Measurements from ENCODE around the gene CNOT4.
"Not testable (repeated sequence)": the region's sequence is repeated elsewhere in the genome, so short reads cannot be mapped to it uniquely, and the experiment has no call there.

CNOT4 gene

DNA sequence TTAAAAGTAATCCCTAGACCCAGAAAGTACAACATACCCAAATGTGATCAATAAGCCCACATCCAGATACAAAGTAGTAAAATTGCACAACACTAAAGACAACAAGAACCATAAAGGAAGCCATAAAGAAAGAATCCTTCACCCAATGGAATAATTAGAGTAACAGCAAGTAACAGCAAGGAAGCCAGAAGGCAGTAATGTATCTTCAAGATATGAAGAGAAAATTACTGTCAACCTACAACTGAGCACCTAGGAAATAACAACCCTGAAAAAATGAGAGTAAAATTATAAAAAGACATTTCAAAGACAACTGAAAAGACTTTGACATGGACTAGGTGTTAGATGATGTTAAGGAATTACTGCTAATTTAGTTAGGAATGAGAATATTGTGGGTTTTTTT, 60.5 kb downstream of the CNOT4 start:
- no peak for DNase-seq

DNA sequence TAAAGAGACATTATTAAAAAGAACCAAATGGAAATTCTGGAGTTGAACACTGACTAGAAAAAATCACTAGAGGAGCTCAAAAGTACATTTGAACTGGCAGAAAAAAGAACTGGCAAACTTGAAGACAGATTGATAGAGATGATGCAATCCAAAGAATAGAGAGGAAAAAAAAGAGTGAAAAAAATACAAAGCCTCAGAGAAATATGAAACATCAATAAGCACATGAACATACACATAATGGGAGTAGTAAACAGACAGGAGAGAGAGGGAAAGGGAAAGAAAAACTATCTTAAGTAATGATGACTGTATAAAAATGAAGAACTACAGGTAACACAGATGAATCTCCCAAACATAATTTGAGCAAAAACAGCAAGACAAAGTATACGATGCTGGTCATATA, 61.1 kb downstream of the CNOT4 start:
- DNase-seq, result no peak

DNA sequence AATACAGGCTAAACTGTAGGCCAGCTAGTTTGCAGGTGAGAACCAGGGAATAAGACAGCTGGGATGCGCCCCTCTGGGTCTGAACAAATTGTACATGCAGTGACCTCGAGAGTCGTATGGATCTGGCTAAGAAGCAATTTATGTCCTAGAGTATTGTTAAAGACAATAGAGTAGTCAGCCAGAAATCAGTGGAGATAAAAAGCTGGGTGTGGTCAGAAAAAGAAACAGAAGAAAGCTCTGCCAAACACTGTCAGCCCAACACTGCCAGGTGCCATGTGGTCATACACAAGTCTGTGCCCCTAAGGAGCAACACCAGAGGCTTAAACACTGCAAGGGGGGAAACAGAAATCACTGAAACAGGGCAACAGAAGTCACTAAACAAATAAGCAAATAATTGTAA, 62.2 kb downstream of the CNOT4 start:
- no peak for DNase-seq

DNA sequence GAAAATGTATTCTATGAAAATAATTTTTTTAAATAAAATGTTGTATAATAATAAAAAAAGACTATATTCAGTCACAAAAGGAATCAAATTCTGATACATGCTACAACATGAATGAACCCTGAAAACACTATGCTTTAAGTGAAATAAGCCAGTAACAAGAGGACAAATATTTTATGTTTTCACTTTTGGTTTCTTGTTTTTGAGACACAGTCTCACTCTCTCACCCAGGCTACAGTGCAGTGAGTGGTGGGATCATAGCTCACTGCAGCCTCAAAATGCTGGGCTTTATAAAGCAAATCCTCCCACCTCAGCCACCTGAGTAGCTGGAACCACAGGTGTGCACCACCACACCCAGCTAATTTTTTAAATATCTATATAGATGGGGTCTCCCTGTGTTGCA, 64.2 kb downstream of the CNOT4 start:
- DNase-seq, result no peak

- not testable (repeated sequence) for DNase-seq
Measured at GRCh38 chr7:135445266-135445665, 64.6 kb downstream of the CNOT4 start.

GRCh38 chr7:135441791-135442190, 68.1 kb downstream of the CNOT4 start:
- DNase-seq, result no peak

GRCh38 chr7:135434047-135434446, 75.9 kb downstream of the CNOT4 start:
- peak; percentile 23 for DNase-seq

- no peak for DNase-seq
Measured at GRCh38 chr7:135430626-135431025, 79.3 kb downstream of the CNOT4 start.

DNA sequence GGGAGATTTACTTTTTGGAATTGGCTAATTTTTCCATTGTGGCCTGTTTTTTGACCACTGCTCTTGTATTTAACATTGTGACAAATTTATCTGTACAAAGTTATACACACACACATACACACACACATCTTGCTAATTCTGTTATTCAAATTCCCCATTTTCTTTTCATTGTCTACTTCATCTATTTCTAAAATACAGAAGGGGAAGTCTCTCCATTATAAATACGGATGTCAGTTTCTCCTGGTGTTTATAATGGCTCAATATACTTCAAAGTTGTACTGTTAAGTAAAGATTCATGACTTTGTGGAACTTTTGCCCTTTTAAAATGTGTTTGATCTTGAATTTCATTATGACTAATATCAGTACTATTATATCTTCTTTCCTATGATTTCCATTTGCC, 81.0 kb downstream of the CNOT4 start:
- no peak for DNase-seq

DNA sequence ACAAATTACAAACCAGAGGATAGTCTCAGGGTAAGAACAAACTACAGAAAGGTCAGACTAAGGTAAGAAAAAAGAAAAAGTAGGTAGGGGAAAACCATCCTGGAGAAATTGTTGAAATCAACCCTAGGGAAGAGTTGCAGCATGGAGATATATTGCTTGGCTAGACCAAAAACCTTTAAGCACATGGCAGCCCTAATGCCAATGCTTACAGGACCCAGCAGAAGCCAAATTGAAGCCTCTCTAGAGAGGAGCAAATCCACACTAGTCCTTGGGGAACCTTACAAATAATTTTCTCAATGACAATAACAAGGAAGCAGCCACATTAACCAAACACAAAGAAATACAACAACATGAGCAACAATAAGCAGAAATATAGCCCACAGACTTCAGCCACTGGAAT, 81.9 kb downstream of the CNOT4 start:
- DNase-seq, result no peak

GRCh38 chr7:135427166-135427565, 82.7 kb downstream of the CNOT4 start:
- no peak for DNase-seq

GRCh38 chr7:135425036-135425435, 84.9 kb downstream of the CNOT4 start:
- DNase-seq, result no peak

DNA sequence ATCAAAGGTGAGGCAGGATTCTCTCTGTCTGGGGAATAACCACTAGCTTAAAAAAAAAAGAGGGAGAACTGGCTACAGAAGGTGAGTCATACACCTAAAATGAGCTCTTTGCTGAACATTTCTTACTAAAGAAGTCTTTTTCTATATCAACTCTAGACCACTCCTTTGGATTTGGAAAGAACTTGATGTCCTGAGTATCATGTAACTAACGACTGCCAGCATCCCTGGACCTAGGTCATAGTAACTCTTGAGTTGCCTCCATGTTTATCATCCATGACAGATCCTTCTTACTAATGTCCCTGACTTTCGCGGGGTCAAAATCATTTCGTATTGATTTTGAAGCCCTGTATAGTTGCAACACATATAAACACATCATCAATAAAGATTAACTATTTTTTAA, 89.1 kb downstream of the CNOT4 start:
- DNase-seq, result no peak

GRCh38 chr7:135416431-135416830, 93.5 kb downstream of the CNOT4 start:
- no peak for DNase-seq

DNA sequence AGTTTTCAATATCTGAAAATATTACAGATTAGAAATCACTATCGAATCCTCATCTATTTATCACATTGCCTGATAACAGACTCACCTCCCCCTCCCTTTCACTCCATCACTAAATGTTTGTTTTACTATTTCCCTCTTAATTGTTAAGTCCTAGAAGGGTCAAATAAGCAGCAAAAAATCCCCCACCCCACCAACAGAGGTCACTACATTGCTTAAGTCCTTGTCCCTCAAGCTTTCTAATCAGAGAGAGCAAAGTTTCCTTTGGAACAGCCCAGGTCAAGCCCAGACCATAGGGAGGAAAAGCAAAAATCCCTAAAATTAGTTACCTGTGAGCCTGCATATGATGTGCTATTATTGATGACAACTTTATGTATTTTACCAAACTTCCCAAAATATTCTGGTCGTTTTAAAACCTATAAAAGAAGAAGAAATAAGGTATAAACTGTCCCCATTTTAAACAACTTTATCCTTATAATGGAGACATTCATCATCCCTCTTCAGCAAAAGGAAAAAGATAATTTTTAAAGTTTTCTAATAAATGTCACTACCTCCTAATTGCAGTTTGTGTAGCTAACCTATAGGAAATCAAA, 95.0 kb downstream of the CNOT4 start:
- DNase-seq, result no peak

DNA sequence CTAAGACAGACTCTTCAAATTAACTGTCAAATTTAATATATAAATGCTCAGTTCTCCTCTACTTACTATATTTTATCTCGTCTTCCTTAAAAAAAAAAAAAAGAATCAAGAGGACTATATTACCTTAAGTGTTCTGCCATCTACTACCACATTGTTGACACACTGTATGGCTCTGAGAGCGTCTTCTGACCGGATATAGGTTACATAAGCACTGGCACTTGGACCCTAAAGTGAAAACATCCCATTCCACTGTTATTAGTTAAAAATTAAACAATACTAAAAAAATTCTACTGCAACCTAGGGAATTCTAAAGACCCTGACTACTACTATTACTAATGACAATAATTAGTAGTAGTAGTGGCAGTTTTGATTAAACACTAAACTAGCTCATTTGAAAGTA, 95.7 kb downstream of the CNOT4 start:
- no peak for DNase-seq

- no peak for DNase-seq
Measured at GRCh38 chr7:135411098-135411497, 98.8 kb downstream of the CNOT4 start.

- DNase-seq, result no peak
Measured at GRCh38 chr7:135410543-135410942, 99.4 kb downstream of the CNOT4 start.

DNA sequence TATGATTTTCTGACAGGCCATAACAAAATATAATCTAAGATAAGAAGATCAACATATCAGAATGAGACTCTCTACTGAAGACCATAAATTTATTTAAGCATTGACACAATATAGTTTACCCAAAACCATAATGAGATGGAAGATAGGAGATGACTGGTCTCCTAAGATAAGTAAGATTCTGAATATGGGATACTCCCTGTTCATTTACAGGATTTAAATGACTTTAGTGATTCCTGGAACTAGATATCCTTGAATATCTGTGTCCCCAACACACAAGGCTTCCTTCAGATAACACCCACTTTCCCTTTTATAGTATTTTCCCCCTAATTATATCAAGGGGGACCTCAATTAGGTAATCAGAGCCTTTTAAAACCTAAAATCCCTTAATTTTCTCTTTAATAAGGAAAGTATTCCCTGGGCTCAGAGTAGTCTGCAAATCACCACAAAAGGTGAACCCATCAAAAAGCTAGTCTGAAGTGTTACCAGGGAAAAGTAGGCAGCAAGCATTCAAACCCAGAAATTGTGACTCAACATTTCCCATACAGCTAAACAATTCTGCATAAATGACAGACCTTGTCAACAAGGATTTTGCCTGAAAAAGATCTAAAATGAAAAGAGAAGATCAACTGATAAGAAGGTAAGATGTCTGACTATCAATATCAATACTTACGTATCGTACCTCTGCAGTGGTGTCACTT, 99.9 kb downstream of the CNOT4 start:
- no peak for DNase-seq

DNA sequence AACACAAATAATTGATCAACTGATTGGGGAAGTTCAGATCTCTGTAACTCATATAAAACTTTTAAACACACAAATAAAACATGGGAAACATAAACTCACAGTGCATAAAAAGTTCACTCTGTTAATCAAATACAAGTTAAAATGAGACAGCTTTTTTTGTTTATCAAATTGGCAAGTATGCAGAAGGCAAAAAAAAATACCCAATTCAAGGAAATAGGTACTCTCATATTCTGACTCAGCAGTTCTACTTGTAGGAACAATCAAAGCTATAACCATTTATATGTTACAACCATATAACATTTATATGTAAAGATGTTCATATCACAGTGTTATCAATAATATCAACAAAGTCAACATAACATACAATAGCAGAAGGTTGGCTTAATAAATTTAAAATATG, 102.0 kb downstream of the CNOT4 start:
- DNase-seq, result no peak

DNA sequence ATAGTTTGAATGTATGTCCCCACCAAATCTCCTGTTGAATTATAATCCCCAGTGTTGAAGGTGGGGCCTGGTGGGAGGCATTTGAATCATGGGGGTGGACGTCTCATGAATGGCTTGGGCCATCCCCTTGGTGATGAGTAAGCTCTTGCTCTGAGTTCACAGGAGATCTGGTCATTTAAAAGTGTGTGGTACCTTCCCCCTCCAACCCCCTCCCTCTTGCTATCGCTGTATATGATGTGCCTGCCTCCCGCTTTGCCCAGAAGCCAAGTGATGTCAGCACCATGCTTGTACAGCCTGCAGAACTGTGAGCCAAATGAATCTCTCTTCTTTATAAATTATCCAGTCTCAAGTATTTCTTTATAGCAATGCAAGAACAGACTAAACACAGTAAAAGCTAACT, 103.0 kb downstream of the CNOT4 start:
- DNase-seq, result no peak

GRCh38 chr7:135405969-135406368, 103.9 kb downstream of the CNOT4 start:
- no peak for DNase-seq

- DNase-seq, result no peak
Measured at GRCh38 chr7:135403302-135403701, 106.6 kb downstream of the CNOT4 start.

GRCh38 chr7:135397689-135398088, 112.2 kb downstream of the CNOT4 start:
- DNase-seq, result no peak

GRCh38 chr7:135392701-135393100, 117.2 kb downstream of the CNOT4 start:
- DNase-seq, result no peak

All from right hindlimb (tissue), 1 donor.